Measurements from ENCODE around the gene OR51V1.

The OR51V1 gene

DNA sequence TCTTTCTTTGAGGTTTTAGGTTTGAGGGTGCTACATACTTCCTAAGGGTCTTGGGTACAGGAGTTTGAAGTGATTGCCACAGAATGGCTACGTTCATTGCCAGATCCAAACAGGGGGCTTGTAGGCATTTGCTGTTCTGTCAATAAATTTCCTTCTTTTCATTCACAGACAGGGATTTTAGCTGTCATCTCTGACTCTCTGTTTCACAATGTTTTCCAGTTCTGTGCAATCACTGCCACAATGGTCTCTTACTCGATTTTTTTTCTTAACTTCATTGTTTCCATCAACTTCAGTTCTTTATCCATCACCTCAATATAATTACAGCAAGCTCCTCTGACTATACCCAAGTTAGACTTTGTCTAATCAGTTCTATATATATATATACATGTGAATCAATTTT, 40.0 kb upstream of the OR51V1 start:
- TF ChIP-seq, protein P1, sequence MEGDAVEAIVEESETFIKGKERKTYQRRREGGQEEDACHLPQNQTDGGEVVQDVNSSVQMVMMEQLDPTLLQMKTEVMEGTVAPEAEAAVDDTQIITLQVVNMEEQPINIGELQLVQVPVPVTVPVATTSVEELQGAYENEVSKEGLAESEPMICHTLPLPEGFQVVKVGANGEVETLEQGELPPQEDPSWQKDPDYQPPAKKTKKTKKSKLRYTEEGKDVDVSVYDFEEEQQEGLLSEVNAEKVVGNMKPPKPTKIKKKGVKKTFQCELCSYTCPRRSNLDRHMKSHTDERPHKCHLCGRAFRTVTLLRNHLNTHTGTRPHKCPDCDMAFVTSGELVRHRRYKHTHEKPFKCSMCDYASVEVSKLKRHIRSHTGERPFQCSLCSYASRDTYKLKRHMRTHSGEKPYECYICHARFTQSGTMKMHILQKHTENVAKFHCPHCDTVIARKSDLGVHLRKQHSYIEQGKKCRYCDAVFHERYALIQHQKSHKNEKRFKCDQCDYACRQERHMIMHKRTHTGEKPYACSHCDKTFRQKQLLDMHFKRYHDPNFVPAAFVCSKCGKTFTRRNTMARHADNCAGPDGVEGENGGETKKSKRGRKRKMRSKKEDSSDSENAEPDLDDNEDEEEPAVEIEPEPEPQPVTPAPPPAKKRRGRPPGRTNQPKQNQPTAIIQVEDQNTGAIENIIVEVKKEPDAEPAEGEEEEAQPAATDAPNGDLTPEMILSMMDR (IDR thresholded peaks at IDR 0.05; ENCODE audit: low read depth, low read length, poor library complexity, severe bottlenecking): no peak
- TF ChIP-seq EZH2phosphoT487 (IDR thresholded peaks at IDR 0.05; ENCODE audit: borderline replicate concordance, low read length): no peak
- no peak overlapping the region for H3K4me2 ChIP-seq (ENCODE audit: low read length)
- H3K9me2 ChIP-seq (replicated peaks; ENCODE audit: control insufficient read depth, low read length): no peaks in the 10 kb centered on the region
- no peaks in the 10 kb centered on the region for H3K27me3 ChIP-seq (ENCODE audit: control insufficient read depth, low read length)
- H4K20me1 ChIP-seq (ENCODE audit: control insufficient read depth, insufficient read depth, low read depth, low read length): no peaks in the 10 kb centered on the region
- no peaks in the 10 kb centered on the region for H3K4me1 ChIP-seq (ENCODE audit: control insufficient read depth, low read length)
- H3K79me2 ChIP-seq (ENCODE audit: control insufficient read depth, low read length): no peaks in the 10 kb centered on the region
- no peak overlapping the region for H3K4me3 ChIP-seq (ENCODE audit: low read length)
- H3K36me3 ChIP-seq (ENCODE audit: control insufficient read depth, low read length): no peaks in the 10 kb centered on the region
- H3K9me3 ChIP-seq (ENCODE audit: control insufficient read depth, insufficient read depth, low read length): no peaks in the 10 kb centered on the region
- no peaks in the 10 kb centered on the region for H3F3A ChIP-seq (ENCODE audit: control insufficient read depth, insufficient read depth)
- no peak overlapping the region for H3K27ac ChIP-seq (ENCODE audit: low read depth, low read length)

GRCh38 chr11:5240056-5240455, 39.6 kb upstream of the OR51V1 start:
- Histone ChIP-seq H3K4me1 (ENCODE audit: control insufficient read depth, low read length) (no peaks in the 10 kb centered on the region), H3K36me3 (ENCODE audit: control insufficient read depth, low read length) (no peaks in the 10 kb centered on the region)

GRCh38 chr11:5239046-5239445, 38.6 kb upstream of the OR51V1 start:
- Histone ChIP-seq H4K20me1 (ENCODE audit: control insufficient read depth, insufficient read depth, low read depth, low read length) (no peaks in the 10 kb centered on the region), H3K4me1 (ENCODE audit: control insufficient read depth, low read length) (no peaks in the 10 kb centered on the region), H3K27ac (ENCODE audit: low read depth, low read length) (no peak overlapping the region), H3K27me3 (ENCODE audit: control insufficient read depth, low read length) (no peaks in the 10 kb centered on the region), H3K9me2 (replicated peaks; ENCODE audit: control insufficient read depth, low read length) (no peaks in the 10 kb centered on the region), H3K4me2 (ENCODE audit: low read length) (no peak overlapping the region), H3K4me3 (ENCODE audit: low read length) (no peak overlapping the region), H3K9me3 (ENCODE audit: control insufficient read depth, insufficient read depth, low read length) (no peaks in the 10 kb centered on the region), H3K79me2 (ENCODE audit: control insufficient read depth, low read length) (no peaks in the 10 kb centered on the region), H3F3A (ENCODE audit: control insufficient read depth, insufficient read depth) (no peaks in the 10 kb centered on the region), H3K36me3 (ENCODE audit: control insufficient read depth, low read length) (no peaks in the 10 kb centered on the region)
- TF ChIP-seq, protein P1 (IDR thresholded peaks at IDR 0.05; ENCODE audit: low read depth, low read length, poor library complexity, severe bottlenecking): no peak
- TF ChIP-seq EZH2phosphoT487 (IDR thresholded peaks at IDR 0.05; ENCODE audit: borderline replicate concordance, low read length): no peak

More at GRCh38 chr11:5240056-5240455, 39.6 kb upstream of the OR51V1 start:
- Histone ChIP-seq H3K27me3 (ENCODE audit: control insufficient read depth, low read length) (no peaks in the 10 kb centered on the region), H3K79me2 (ENCODE audit: control insufficient read depth, low read length) (no peaks in the 10 kb centered on the region), H3K4me3 (ENCODE audit: low read length) (no peak overlapping the region), H3K9me2 (replicated peaks; ENCODE audit: control insufficient read depth, low read length) (no peaks in the 10 kb centered on the region), H3F3A (ENCODE audit: control insufficient read depth, insufficient read depth) (no peaks in the 10 kb centered on the region), H4K20me1 (ENCODE audit: control insufficient read depth, insufficient read depth, low read depth, low read length) (no peaks in the 10 kb centered on the region), H3K27ac (ENCODE audit: low read depth, low read length) (no peak overlapping the region), H3K4me2 (ENCODE audit: low read length) (no peak overlapping the region), H3K9me3 (ENCODE audit: control insufficient read depth, insufficient read depth, low read length) (no peaks in the 10 kb centered on the region)
- TF ChIP-seq, protein P1 (IDR thresholded peaks at IDR 0.05; ENCODE audit: low read depth, low read length, poor library complexity, severe bottlenecking): no peak
- no peak for TF ChIP-seq EZH2phosphoT487 (IDR thresholded peaks at IDR 0.05; ENCODE audit: borderline replicate concordance, low read length)

DNA sequence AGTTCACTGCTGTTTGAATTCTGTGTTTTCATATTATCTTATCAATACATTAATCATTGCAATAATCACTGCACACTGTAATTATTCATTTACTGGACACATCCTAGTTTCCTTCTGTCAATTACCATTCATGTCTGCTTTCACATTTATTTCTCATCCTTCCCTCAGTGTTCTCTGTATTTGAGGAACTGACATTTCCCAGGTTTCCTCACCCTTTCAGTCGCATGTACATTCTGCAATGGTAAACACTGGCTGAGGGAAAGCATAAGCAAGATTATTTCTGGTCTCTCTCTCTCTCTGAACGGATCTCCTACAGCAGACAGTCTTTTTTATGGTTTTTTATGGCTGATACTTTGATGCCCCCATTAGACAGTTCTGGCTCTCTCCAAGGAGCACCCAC, 38.0 kb upstream of the OR51V1 start:
- H3K9me2 ChIP-seq (replicated peaks; ENCODE audit: control insufficient read depth, low read length): no peaks in the 10 kb centered on the region
- TF ChIP-seq, protein P1 (IDR thresholded peaks at IDR 0.05; ENCODE audit: low read depth, low read length, poor library complexity, severe bottlenecking): no peak
- TF ChIP-seq EZH2phosphoT487 (IDR thresholded peaks at IDR 0.05; ENCODE audit: borderline replicate concordance, low read length): no peak
- no peaks in the 10 kb centered on the region for H3K9me3 ChIP-seq (ENCODE audit: control insufficient read depth, insufficient read depth, low read length)
- no peaks in the 10 kb centered on the region for H3K4me1 ChIP-seq (ENCODE audit: control insufficient read depth, low read length)
- no peak overlapping the region for H3K4me3 ChIP-seq (ENCODE audit: low read length)
- H3K79me2 ChIP-seq (ENCODE audit: control insufficient read depth, low read length): no peaks in the 10 kb centered on the region
- H3K27me3 ChIP-seq (ENCODE audit: control insufficient read depth, low read length): no peaks in the 10 kb centered on the region
- H4K20me1 ChIP-seq (ENCODE audit: control insufficient read depth, insufficient read depth, low read depth, low read length): no peaks in the 10 kb centered on the region
- H3K36me3 ChIP-seq (ENCODE audit: control insufficient read depth, low read length): no peaks in the 10 kb centered on the region
- H3K4me2 ChIP-seq (ENCODE audit: low read length): no peak overlapping the region
- no peak overlapping the region for H3K27ac ChIP-seq (ENCODE audit: low read depth, low read length)
- H3F3A ChIP-seq (ENCODE audit: control insufficient read depth, insufficient read depth): no peaks in the 10 kb centered on the region

All from DOHH2 (cell line).